GM23338 (cell line): Measurements from ENCODE around the gene ZNF804A. TPM values are rescaled to one million over a fixed set of nuclear protein-coding genes. Genes with fewer than 3 reads are reported as not detected.

ENCODE experiments used
- ATAC-seq: fragments of 200-7000 bp; cut with Tn5 transposase; 3 replicates; pipeline ENCODE4 v1.9.1; 2020
- DNase-seq: peaks from one replicate; pipeline ENCODE4 v3.0.0-alpha.2; 2015; ENCODE audit warnings: low spot score
- H2AFZ ChIP-seq: fragments of 200-600 bp; sonication (generic); 2 replicates; pipeline ENCODE4 v1.8.0; 2016; ENCODE audit warnings: antibody characterized with exemption, mild to moderate bottlenecking, moderate library complexity
- H3F3A ChIP-seq: fragments of 200-600 bp; sonication (generic); replicated peaks from 2 replicates; pipeline ENCODE4 v1.8.0; 2017; ENCODE audit warnings: antibody characterized with exemption, mixed run types, low read depth
- H3K27ac ChIP-seq: fragments of 200-600 bp; sonication (generic); 2 replicates; pipeline ENCODE4 v1.6.1; 2016; ENCODE audit warnings: low read depth
- H3K27me3 ChIP-seq: fragments of 200-600 bp; sonication (generic); 2 replicates; pipeline ENCODE4 v1.8.0; 2016; ENCODE audit warnings: mild to moderate bottlenecking, mixed run types, moderate library complexity; ENCODE audit not compliant: insufficient read depth
- H3K36me3 ChIP-seq: fragments of 200-600 bp; sonication (generic); 2 replicates; pipeline ENCODE4 v1.8.0; 2016; ENCODE audit warnings: mild to moderate bottlenecking; ENCODE audit not compliant: insufficient read depth
- H3K4me1 ChIP-seq: fragments of 200-600 bp; sonication (generic); 2 replicates; pipeline ENCODE4 v1.8.0; 2016; ENCODE audit warnings: mild to moderate bottlenecking, moderate library complexity; ENCODE audit not compliant: insufficient read depth
- H3K4me2 ChIP-seq: fragments of 200-600 bp; sonication (generic); 2 replicates; pipeline ENCODE4 v1.7.1; 2017; ENCODE audit warnings: mixed run types
- H3K4me3 ChIP-seq: fragments of 200-600 bp; sonication (generic); 2 replicates; pipeline ENCODE4 v1.6.1; 2016; ENCODE audit warnings: mixed run types
- H3K79me2 ChIP-seq: fragments of 200-600 bp; sonication (generic); replicated peaks from 2 replicates; pipeline ENCODE4 v1.8.0; 2017; ENCODE audit warnings: mild to moderate bottlenecking; ENCODE audit not compliant: insufficient read depth
- H3K9me2 ChIP-seq: fragments of 200-600 bp; sonication (generic); 2 replicates; pipeline ENCODE4 v1.8.0; 2017; ENCODE audit not compliant: insufficient read depth
- H4K20me1 ChIP-seq: fragments of 200-600 bp; sonication (generic); replicated peaks from 2 replicates; pipeline ENCODE4 v1.8.0; 2017; ENCODE audit warnings: mild to moderate bottlenecking; ENCODE audit not compliant: insufficient read depth
- H3K27ac Mint-ChIP-seq: 2 replicates; pipeline ENCODE4 v1.8.0; 2020; ENCODE audit warnings: inconsistent platforms, mild to moderate bottlenecking, moderate library complexity, mixed read lengths
- H3K27me3 Mint-ChIP-seq: 3 replicates; pipeline ENCODE4 v1.8.0; 2022; ENCODE audit warnings: low read depth, mild to moderate bottlenecking, moderate library complexity, mixed read lengths, inconsistent platforms; ENCODE audit not compliant: insufficient read depth, poor library complexity
- H3K36me3 Mint-ChIP-seq: 3 replicates; pipeline ENCODE4 v1.8.0; 2021; ENCODE audit warnings: low read depth, mild to moderate bottlenecking, inconsistent platforms, moderate library complexity, mixed read lengths
- H3K4me1 Mint-ChIP-seq: 3 replicates; pipeline ENCODE4 v1.8.0; 2020; ENCODE audit warnings: mild to moderate bottlenecking, inconsistent platforms, mixed read lengths
- H3K4me3 Mint-ChIP-seq: 3 replicates; pipeline ENCODE4 v1.8.0; 2021; ENCODE audit warnings: moderate library complexity, mild to moderate bottlenecking, inconsistent platforms, mixed read lengths
- H3K9me3 Mint-ChIP-seq: 3 replicates; pipeline ENCODE4 v1.8.0; 2020; ENCODE audit warnings: moderate library complexity, mild to moderate bottlenecking, inconsistent platforms, mixed read lengths
- CREB1 ChIP-seq: fragments of 250-450 bp; sonication (Bioruptor Pico); IDR thresholded peaks from 2 replicates; pipeline ENCODE4 v1.5.0; 2020; ENCODE audit warnings: low read depth, mild to moderate bottlenecking, moderate library complexity
- ETS1 ChIP-seq: IDR thresholded peaks from 2 replicates; pipeline ENCODE4 v1.6.1; 2016; ENCODE audit warnings: antibody characterized with exemption
- EZH2 ChIP-seq: fragments of 200-600 bp; sonication (generic); IDR thresholded peaks from one replicate; pipeline ENCODE4 v1.8.0; 2017; ENCODE audit warnings: antibody characterized with exemption, mild to moderate bottlenecking, low read depth; ENCODE audit not compliant: unreplicated experiment
- EZH2phosphoT487 ChIP-seq: fragments of 200-600 bp; sonication (generic); IDR thresholded peaks from one replicate; pipeline ENCODE4 v1.8.1; 2018; ENCODE audit warnings: antibody characterized with exemption; ENCODE audit not compliant: unreplicated experiment
- JUNB ChIP-seq: IDR thresholded peaks from one replicate; pipeline ENCODE4 v1.6.1; 2016; ENCODE audit warnings: antibody characterized with exemption; ENCODE audit not compliant: unreplicated experiment
- NANOG ChIP-seq: IDR thresholded peaks from 2 replicates; pipeline ENCODE4 v1.6.1; 2016; ENCODE audit warnings: antibody characterized with exemption, borderline replicate concordance
- POLR2AphosphoS5 ChIP-seq: IDR thresholded peaks from 2 replicates; pipeline ENCODE4 v1.6.1; 2016; ENCODE audit warnings: antibody characterized with exemption, low read depth
- STAT1 ChIP-seq: IDR thresholded peaks from one replicate; pipeline ENCODE4 v1.6.1; 2016; ENCODE audit warnings: antibody characterized with exemption; ENCODE audit not compliant: unreplicated experiment
- ZNF114 ChIP-seq: fragments of 250-450 bp; sonication (Bioruptor Pico); IDR thresholded peaks from 2 replicates; pipeline ENCODE4 v1.5.0; 2020; ENCODE audit warnings: mild to moderate bottlenecking, moderate library complexity
- ZNF331 ChIP-seq: fragments of 250-450 bp; sonication (Bioruptor Pico); IDR thresholded peaks from 2 replicates; pipeline ENCODE4 v1.5.0; 2020; ENCODE audit warnings: low read depth, mild to moderate bottlenecking, moderate library complexity
- polyA plus RNA-seq: library from polyadenylated mRNA; unstranded; fragments of >200 nt; fragmentation: Nextera tagmentation; extraction: Ambion mirVana; gene quantifications from 2 replicates; pipeline ENCODE4 v1.2.1, GENCODE V29; 2016
- total RNA-seq: library from RNA; depleted of rRNA; stranded (reverse); fragments of >200 nt; shearing (Covaris generic); gene quantifications from 2 replicates; pipeline ENCODE4 v1.2.3, GENCODE V29; 2014
- TF ChIP-seq, protein P1 (sequence below): IDR thresholded peaks from one replicate; pipeline ENCODE4 v1.6.1; 2018; ENCODE audit warnings: antibody characterized with exemption; ENCODE audit not compliant: unreplicated experiment
- TF ChIP-seq, protein P2 (sequence below): fragments of 250-450 bp; sonication (Bioruptor Pico); IDR thresholded peaks from 2 replicates; pipeline ENCODE4 v1.5.0; 2020; ENCODE audit warnings: mild to moderate bottlenecking, moderate library complexity
- TF ChIP-seq, protein P3 (sequence below), 2 experiments: fragments of 200-600 bp in 1 of 2; sonication (generic) in 1 of 2; conservative IDR thresholded peaks; 2 replicates each; pipeline versions ENCODE4 v1.5.1 to v1.6.1; 2016 to 2017; ENCODE audit warnings: antibody characterized with exemption in 2 of 2, low read depth in 2 of 2, mild to moderate bottlenecking in 2 of 2, moderate library complexity in 1 of 2

Gene ZNF804A
- total and polyA plus RNA-seq, 2 experiments from 2014 or later = not detected

GRCh38 chr2:184815824-184816223 lies 217.5 kb downstream of the ZNF804A start:
- H3K4me3 ChIP-seq = no peak overlapping the region
- H3F3A ChIP-seq = no peaks in the 10 kb centered on the region
- Mint-ChIP-seq H3K27ac (no peak overlapping the region), H3K36me3 (no peaks in the 10 kb centered on the region), H3K4me1 (peaks cover 7% of the 10 kb centered on the region), H3K9me3 (no peaks in the 10 kb centered on the region; the same call in 2 of the 3 replicates), H3K27me3 (no peaks in the 10 kb centered on the region), H3K4me3 (no peak overlapping the region)
- no peaks in the 10 kb centered on the region for H3K79me2 ChIP-seq
- ATAC-seq (no peak), DNase-seq (no peak)
- H4K20me1 ChIP-seq = no peaks in the 10 kb centered on the region
- H3K27me3 ChIP-seq = no peaks in the 10 kb centered on the region
- H3K4me2 ChIP-seq = no peak overlapping the region
- no peak overlapping the region for H3K27ac ChIP-seq
- H3K9me2 ChIP-seq = peaks cover 4% of the 10 kb centered on the region; the same call in 1 of the 2 replicates
- H2AFZ ChIP-seq = no peak overlapping the region
- TF ChIP-seq JUNB = no peak
- TF ChIP-seq CREB1 (CRISPR knock-in tag) = no peak
- no peak for TF ChIP-seq EZH2
- TF ChIP-seq, protein P1, sequence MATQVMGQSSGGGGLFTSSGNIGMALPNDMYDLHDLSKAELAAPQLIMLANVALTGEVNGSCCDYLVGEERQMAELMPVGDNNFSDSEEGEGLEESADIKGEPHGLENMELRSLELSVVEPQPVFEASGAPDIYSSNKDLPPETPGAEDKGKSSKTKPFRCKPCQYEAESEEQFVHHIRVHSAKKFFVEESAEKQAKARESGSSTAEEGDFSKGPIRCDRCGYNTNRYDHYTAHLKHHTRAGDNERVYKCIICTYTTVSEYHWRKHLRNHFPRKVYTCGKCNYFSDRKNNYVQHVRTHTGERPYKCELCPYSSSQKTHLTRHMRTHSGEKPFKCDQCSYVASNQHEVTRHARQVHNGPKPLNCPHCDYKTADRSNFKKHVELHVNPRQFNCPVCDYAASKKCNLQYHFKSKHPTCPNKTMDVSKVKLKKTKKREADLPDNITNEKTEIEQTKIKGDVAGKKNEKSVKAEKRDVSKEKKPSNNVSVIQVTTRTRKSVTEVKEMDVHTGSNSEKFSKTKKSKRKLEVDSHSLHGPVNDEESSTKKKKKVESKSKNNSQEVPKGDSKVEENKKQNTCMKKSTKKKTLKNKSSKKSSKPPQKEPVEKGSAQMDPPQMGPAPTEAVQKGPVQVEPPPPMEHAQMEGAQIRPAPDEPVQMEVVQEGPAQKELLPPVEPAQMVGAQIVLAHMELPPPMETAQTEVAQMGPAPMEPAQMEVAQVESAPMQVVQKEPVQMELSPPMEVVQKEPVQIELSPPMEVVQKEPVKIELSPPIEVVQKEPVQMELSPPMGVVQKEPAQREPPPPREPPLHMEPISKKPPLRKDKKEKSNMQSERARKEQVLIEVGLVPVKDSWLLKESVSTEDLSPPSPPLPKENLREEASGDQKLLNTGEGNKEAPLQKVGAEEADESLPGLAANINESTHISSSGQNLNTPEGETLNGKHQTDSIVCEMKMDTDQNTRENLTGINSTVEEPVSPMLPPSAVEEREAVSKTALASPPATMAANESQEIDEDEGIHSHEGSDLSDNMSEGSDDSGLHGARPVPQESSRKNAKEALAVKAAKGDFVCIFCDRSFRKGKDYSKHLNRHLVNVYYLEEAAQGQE = no peak
- TF ChIP-seq, protein P2, sequence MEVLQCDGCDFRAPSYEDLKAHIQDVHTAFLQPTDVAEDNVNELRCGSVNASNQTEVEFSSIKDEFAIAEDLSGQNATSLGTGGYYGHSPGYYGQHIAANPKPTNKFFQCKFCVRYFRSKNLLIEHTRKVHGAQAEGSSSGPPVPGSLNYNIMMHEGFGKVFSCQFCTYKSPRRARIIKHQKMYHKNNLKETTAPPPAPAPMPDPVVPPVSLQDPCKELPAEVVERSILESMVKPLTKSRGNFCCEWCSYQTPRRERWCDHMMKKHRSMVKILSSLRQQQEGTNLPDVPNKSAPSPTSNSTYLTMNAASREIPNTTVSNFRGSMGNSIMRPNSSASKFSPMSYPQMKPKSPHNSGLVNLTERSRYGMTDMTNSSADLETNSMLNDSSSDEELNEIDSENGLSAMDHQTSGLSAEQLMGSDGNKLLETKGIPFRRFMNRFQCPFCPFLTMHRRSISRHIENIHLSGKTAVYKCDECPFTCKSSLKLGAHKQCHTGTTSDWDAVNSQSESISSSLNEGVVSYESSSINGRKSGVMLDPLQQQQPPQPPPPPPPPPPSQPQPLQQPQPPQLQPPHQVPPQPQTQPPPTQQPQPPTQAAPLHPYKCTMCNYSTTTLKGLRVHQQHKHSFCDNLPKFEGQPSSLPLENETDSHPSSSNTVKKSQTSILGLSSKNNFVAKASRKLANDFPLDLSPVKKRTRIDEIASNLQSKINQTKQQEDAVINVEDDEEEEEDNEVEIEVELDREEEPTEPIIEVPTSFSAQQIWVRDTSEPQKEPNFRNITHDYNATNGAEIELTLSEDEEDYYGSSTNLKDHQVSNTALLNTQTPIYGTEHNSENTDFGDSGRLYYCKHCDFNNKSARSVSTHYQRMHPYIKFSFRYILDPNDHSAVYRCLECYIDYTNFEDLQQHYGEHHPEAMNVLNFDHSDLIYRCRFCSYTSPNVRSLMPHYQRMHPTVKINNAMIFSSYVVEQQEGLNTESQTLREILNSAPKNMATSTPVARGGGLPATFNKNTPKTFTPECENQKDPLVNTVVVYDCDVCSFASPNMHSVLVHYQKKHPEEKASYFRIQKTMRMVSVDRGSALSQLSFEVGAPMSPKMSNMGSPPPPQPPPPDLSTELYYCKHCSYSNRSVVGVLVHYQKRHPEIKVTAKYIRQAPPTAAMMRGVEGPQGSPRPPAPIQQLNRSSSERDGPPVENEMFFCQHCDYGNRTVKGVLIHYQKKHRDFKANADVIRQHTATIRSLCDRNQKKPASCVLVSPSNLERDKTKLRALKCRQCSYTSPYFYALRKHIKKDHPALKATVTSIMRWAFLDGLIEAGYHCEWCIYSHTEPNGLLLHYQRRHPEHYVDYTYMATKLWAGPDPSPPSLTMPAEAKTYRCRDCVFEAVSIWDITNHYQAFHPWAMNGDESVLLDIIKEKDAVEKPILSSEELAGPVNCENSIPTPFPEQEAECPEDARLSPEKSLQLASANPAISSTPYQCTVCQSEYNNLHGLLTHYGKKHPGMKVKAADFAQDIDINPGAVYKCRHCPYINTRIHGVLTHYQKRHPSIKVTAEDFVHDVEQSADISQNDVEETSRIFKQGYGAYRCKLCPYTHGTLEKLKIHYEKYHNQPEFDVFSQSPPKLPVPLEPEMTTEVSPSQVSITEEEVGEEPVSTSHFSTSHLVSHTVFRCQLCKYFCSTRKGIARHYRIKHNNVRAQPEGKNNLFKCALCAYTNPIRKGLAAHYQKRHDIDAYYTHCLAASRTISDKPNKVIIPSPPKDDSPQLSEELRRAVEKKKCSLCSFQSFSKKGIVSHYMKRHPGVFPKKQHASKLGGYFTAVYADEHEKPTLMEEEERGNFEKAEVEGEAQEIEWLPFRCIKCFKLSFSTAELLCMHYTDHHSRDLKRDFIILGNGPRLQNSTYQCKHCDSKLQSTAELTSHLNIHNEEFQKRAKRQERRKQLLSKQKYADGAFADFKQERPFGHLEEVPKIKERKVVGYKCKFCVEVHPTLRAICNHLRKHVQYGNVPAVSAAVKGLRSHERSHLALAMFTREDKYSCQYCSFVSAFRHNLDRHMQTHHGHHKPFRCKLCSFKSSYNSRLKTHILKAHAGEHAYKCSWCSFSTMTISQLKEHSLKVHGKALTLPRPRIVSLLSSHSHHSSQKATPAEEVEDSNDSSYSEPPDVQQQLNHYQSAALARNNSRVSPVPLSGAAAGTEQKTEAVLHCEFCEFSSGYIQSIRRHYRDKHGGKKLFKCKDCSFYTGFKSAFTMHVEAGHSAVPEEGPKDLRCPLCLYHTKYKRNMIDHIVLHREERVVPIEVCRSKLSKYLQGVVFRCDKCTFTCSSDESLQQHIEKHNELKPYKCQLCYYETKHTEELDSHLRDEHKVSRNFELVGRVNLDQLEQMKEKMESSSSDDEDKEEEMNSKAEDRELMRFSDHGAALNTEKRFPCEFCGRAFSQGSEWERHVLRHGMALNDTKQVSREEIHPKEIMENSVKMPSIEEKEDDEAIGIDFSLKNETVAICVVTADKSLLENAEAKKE (CRISPR knock-in tag) = no peak
- TF ChIP-seq ZNF114 (CRISPR knock-in tag) = no peak
- TF ChIP-seq EZH2phosphoT487 = no peak
- TF ChIP-seq NANOG = no peak
- TF ChIP-seq ETS1 = no peak
- TF ChIP-seq, protein P3, sequence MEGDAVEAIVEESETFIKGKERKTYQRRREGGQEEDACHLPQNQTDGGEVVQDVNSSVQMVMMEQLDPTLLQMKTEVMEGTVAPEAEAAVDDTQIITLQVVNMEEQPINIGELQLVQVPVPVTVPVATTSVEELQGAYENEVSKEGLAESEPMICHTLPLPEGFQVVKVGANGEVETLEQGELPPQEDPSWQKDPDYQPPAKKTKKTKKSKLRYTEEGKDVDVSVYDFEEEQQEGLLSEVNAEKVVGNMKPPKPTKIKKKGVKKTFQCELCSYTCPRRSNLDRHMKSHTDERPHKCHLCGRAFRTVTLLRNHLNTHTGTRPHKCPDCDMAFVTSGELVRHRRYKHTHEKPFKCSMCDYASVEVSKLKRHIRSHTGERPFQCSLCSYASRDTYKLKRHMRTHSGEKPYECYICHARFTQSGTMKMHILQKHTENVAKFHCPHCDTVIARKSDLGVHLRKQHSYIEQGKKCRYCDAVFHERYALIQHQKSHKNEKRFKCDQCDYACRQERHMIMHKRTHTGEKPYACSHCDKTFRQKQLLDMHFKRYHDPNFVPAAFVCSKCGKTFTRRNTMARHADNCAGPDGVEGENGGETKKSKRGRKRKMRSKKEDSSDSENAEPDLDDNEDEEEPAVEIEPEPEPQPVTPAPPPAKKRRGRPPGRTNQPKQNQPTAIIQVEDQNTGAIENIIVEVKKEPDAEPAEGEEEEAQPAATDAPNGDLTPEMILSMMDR (conservative IDR thresholded peaks at IDR 0.05; ENCODE audit: low read depth in 2 of 2) = no peak
- TF ChIP-seq STAT1 = no peak
- TF ChIP-seq ZNF331 (CRISPR knock-in tag) = no peak
- TF ChIP-seq POLR2AphosphoS5 = no peak
- H3K36me3 ChIP-seq = no peaks in the 10 kb centered on the region
- no peaks in the 10 kb centered on the region for H3K4me1 ChIP-seq
